Measurements from ENCODE around the gene FAM25G.
A peak's percentile ranks its signal among the peaks of the same experiment; 100 is the strongest.
"Not testable (repeated sequence)": the region's sequence is repeated elsewhere in the genome, so short reads cannot be mapped to it uniquely, and the experiment has no call there.

Gene FAM25G

DNA sequence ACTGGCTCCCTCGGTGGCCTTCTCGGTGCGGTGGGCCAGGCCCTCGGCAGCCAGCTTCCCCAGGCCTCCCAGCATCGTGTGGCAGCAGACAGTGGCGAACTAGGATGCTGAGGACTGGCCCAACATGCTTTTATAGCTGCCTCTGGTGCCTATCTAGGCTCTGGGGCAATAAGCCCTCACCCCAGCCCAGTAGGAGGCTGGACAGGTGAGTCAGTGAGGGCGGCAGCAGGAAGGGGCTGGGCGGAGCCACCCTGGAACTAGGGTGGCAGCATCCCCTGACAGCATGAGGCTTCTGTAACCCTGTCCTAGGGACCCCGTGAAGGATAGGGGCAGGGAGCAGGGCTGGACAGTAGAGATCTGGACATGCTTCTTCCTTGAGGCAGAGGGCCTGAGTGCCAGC is at the start of gene FAM25G:
Gene FAM25G, minus strand, starts transcription at position 101 of the 400 bp plus-strand sequence. Its CDS starts 26 bp downstream, at position 75.
- H3K27ac ChIP-seq = not testable (repeated sequence)

- H3K27ac ChIP-seq = not testable (repeated sequence)
Measured at GRCh38 chr10:47536430-47536829, 44.9 kb upstream of the FAM25G start.

DNA sequence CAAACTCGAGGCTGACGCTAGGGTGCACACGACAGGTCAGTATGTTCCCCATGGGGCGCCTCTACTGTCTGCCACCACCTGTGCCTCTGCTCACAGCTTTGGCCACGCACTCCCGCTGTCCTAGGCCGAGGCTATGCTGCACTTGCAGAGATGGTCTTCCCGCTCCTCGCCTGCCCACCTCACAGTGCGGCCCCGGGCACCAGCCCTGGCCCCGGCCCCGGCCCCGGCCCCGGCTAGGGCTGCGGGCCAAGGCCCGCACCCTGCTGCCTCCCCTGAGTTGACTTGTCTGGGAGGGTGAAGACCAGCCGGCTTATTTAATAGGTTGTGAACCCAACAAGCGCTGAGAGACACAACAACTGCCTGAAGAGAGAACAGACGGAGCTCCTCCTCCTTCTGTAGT is 32.0 kb upstream of the FAM25G start, which contains the start of gene AGAP9:
Gene AGAP9, minus strand, starts transcription at position 164 of the 400 bp plus-strand sequence. Its CDS starts 112 bp downstream, at position 52.
- H3K27ac ChIP-seq = not testable (repeated sequence)

GRCh38 chr10:47502313-47502712 is 10.8 kb upstream of the FAM25G start:
- peak overlapping the region; percentile 56 for H3K27ac ChIP-seq

DNA sequence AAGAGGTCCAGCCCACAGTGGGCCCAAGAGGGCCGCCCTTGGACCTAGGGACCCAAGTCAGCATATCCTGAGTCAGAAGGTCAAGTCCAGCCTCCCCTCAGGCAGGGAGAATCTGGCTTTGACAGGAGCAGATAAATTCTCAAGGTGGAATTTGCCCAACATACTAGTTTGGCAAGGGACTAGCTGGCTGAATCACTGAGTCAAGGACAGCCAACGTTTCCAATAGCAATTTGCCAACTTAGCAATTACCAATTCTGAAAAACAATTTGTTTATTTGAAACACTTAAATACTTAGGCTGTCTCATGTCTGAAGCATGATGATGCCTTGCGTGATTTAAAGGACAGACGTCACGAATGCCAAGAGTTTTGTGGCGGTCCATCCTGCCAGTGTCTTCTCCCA is 2.7 kb upstream of the FAM25G start:
- H3K27ac ChIP-seq = not testable (repeated sequence)

DNA sequence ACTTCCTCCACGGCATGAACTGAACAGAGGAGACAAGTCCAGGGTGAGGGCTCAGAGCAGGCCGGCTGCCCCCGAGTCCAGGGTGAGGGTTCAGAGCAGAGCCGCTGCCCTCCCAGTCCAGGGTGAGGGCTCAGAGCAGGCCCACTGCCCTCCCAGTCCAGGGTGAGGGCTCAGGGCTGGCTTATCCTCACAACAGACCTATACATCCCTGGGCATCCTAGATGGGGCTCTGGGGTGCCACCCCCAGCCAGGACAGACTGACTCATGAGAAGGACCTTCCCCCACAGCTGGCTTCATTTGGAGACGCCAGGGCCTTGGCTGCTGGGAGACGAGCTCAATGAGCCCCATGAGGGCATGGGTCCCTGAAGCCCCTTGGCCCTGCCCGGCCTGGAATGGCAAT is 1.9 kb downstream of the FAM25G start:
- not testable (repeated sequence) for H3K27ac ChIP-seq

- not testable (repeated sequence) for H3K27ac ChIP-seq
Measured at GRCh38 chr10:47485943-47486342, 5.6 kb downstream of the FAM25G start.

- not testable (repeated sequence) for H3K27ac ChIP-seq
Measured at GRCh38 chr10:47484786-47485185, 6.7 kb downstream of the FAM25G start.

DNA sequence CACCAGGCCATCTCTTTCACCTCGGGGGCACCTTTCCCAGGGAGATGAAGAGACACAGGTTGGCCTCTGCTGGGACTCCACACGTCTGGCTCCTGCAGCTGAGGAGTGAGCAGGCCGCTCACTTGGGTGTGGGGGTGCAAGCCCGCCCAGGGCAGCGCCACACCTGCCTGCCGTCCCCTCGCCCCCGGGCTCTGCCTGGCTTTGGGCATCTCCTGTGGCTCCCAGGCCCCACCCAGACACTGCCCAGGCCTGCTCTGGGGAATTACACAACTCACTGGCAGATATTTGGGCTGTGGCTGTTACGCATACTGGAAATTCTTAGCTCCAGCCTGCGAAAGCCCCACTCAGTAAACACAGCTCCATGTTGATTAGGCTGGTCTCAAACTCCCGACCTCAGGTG is 7.6 kb downstream of the FAM25G start, which contains the start of gene ANXA8:
Gene ANXA8, minus strand, starts transcription at position 193 of the 400 bp plus-strand sequence. Its CDS starts 182 bp downstream, at position 11.
- H3K27ac ChIP-seq = not testable (repeated sequence)

GRCh38 chr10:47482367-47482766 is 9.1 kb downstream of the FAM25G start:
- H3K27ac ChIP-seq = not testable (repeated sequence)

DNA sequence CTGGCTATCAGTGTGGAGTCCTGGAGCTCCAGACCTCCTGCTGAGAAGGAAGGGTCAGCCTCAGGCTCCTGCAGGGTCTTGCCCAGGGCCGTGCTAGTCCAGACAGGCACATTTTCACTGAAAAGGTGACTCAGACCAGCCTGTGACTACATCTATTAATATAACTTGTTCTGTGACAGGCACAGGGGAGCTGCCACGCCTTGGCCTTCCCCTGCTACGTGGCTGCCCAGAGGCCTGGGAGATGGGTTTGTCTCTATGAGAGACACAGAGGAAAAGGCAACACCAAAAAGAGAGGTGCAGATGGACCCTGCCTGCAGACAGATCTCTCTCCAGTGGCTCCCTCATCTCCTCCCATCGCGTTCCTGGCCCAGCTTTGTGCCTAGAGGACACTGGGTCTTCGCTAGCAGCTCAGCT is 9.7 kb downstream of the FAM25G start:
- H3K27ac ChIP-seq = not testable (repeated sequence)

- H3K27ac ChIP-seq = not testable (repeated sequence)
Measured at GRCh38 chr10:47481182-47481766, 10.2 kb downstream of the FAM25G start.

DNA sequence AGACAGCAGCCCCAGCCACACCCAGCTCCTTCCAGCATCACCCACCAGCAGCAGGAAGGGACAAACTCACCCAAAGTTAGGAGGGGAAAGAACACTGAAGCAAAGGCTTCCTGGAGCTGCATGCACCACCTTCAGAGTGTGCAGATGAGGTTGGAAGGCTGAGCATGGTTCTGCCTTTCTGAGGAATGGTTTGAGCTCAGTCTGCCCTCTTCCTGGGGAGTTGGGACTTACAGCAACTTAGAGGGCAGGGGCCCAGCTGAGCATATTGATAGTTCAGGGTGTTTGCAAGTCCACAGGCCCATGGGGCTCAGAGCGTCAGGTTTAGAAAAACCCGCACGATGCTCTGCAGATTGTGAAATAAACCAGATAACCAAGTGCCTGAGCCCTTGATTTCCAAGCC is 11.4 kb downstream of the FAM25G start:
- not testable (repeated sequence) for H3K27ac ChIP-seq

- H3K27ac ChIP-seq = not testable (repeated sequence)
Measured at GRCh38 chr10:47478114-47478513, 13.4 kb downstream of the FAM25G start.

DNA sequence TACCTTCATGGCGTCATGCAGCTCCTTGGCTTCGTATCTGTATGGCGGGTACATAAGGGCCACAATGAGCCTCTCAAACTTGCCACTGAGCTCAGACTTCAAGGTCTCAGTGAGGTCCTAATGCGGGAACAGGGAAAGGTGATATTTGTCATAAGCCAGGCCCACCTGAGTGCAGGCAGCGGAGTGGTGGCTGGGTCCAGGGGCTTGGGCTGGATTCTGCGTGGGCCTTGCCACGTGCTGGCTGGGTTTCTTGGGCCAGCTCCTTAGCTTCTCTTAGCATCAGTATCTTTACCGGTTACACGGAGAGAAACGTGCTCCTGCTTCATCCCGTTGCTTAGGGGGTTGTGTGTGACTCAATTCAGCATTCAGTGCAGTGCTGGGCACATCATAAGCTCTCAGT is 14.4 kb downstream of the FAM25G start:
- H3K27ac ChIP-seq = not testable (repeated sequence)

- not testable (repeated sequence) for H3K27ac ChIP-seq
Measured at GRCh38 chr10:47475101-47475500, 16.4 kb downstream of the FAM25G start.

DNA sequence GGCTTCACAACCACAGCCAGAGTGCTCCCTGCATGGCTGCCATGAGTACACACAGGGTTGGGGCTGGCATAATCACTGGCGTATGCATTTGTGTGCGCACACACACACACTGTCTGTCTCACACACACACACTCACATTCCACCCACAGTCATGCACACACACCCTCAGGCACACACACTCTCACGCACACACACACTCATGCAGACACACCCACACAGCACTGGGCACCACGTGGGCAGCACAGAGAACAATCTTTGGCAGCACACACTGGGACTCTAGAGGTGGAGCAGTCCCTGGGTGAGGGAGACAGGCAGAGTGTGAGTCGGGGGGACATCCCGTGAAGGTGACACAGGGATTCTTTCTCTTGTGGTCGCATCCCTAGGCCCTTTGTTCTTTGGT is 18.0 kb downstream of the FAM25G start:
- H3K27ac ChIP-seq = not testable (repeated sequence)

DNA sequence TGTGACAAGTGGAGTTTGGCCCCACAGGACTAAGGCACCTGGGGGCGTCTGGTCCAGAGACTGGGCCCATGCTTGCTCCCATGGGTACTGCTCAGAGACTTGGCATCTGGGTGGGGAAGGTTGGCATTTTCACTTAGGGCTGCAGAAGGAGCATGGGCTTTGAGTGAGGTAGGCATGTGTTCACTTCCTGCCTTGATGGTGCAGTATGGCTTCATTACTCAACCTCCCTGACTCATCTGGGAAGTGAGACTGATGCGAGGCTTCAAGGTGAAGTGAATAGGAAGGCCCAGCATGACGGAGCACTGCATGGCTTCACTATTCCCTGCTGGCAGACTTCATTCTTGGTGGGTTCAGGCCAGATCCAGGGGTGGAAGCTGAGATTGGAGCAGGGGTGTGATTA is 18.9 kb downstream of the FAM25G start:
- H3K27ac ChIP-seq = not testable (repeated sequence)

DNA sequence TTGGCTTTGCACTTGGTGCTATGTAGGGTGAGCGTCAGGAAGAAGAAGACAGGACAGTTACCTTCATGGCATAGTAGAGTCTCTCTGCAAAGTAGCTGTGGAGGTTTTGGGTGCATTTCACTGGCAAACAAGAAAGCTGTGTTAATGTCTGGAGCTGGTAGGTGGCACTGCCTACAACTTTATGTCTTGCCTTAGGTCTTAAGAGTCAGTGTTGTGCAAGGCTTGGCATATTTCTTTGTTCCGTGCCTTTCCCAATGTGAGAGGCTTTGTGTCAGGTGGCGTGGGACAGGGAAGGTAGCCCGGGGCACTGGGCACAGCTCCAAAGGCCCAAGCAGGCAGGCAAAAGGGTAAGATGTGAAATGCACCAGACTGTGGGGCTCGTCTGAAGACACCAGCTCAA is 19.4 kb downstream of the FAM25G start:
- not testable (repeated sequence) for H3K27ac ChIP-seq

DNA sequence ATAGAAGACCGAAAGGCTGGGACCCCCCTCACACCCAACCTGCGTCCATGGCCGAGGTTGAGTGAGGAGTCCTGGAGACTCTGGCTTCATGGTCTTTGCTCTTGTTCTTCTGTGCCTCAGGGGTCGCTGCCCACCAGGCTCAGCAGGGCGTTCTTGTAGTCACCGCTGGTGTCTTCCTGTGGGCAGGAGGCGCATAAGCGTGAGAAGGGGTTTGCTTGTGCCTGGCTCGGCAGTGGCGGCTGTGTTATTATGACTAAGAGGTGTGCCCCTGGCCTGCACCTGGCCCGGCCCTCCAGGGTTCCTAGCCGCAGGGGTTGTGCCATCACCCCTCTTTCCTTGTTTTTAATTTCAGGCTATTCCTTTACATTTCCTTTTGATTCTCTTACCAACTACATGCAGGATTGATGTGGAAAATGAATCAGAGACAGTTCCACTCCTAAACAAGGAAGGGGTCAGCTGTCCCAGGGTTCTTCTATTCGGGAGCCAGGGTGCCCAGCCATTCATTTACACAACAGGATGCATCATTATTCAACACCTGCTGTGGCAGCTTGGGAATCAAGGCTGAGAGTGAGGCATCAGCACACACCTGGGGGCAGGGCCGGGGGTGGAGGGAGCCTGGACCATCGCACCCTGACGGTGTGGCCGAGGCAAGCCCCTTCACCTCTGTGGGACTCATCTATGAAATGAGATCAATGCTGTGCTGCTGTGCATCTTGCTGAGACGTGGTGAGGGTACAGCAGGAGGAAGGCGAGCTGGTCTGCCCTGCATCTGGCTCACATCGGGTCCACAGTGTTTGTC is 22.6 kb downstream of the FAM25G start:
- H3K27ac ChIP-seq = not testable (repeated sequence)

- H3K27ac ChIP-seq = not testable (repeated sequence)
Measured at GRCh38 chr10:47467957-47468356, 23.5 kb downstream of the FAM25G start.

DNA sequence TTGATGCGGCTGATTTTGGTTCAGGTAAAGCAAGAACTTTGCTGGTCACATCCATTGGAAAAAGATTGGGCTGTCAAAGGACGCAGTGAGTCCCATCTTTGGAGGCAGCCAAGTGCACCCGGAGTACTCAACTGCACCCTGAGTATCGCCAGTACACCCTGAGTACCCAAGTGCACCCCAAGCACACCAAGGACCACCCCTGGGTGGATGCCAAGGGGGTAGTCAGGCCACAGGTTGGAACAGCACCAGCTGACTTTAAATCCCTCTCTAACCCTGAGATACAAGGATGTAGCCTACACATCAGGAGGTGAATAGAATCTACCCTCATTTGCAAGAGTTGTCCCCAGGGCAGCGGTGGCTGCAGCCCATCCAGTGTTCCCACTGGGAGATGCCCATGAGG is 24.0 kb downstream of the FAM25G start:
- not testable (repeated sequence) for H3K27ac ChIP-seq

DNA sequence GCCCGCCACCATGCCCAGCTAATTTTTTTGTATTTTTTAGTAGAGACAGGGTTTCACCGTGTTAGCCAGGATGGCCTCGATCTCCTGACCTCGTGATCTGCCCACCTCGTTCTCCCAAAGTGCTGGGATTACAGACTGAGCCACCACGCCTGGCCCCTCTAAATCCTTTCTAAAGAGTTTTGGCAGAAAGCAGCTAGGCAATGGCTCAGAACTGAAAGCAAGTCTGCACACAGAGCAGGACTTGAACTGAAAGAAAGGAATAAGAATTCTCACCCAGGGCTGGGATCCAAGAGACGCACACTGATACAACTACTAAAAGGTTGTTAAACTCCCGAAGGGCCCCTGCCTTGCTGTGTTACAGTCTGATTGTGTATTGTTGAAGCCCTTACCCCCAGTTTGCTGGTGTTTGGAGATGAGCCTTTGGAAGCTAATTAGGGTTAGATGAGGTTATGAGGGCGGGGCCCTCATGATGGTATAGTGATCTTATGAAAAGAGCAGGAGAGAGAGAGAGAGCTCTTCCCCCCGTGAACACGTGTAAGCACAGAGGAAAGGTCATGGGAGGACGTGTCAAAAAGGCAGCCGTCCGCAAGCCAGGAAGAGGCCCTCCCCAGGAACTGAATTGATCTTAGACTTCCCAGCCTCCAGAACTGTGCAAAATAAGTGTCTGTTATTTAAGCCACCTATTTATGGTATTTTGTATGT is 26.1 kb downstream of the FAM25G start:
- not testable (repeated sequence) for H3K27ac ChIP-seq

Measured in C4-2B (cell line).